RPMI7951 (cell line): ENCODE data around the gene METRN. TPM values are rescaled to one million over a fixed set of nuclear protein-coding genes. Genes with fewer than 3 reads are reported as not detected.

Source experiments
- DNase-seq: peaks from one replicate; pipeline ENCODE4 v3.0.0-alpha.2; 2012; ENCODE audit warnings: low read depth
- total RNA-seq: library from RNA; depleted of rRNA; stranded (reverse); fragments of >200 nt; shearing (Covaris generic); gene quantifications from 2 replicates; pipeline ENCODE4 v1.2.3, GENCODE V29; 2014; rRNA removed

METRN gene
- total RNA-seq, result 39.2 and 57.1 TPM in 2 replicates

DNA sequence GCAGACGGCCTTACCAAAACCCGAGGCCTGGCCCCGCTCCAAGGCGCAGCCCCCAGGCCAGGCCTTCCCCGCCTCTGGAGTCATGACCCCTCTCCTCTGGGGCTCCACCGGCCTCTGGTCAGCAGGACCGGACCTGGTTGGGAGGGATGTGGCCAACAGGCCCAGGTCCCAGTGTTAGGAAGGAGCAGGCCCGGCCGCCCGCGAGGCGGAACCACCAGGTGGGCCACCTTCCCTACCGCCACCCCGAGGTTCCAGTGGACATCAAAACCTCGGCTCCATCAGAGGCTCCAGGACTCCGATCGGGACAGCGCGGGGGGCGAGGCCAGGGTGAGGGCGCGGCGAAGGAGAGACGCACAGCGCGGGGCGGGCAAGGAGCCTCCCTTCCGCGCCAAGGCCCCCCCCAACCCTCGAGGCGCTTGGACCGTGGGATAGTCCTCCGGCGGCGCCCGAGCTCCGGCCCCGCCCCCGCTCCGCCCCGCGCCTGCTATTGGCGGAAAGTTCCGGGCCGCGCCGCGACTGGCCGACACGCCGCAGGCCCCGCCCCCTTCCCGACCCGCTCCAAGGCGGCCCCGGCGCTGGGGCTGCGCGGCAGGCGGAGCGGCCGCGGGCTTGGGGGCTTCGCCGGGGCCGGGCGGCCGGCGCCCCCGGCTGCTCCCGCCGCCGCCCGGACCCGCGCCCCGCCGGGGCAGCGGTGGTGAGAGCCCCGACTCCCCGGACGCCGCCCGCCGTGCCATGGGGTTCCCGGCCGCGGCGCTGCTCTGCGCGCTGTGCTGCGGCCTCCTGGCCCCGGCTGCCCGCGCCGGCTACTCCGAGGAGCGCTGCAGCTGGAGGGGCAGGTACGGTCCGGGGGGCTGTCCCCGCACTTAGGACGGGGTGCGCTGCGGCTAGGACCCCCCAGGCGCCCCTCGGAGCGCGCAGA is at the start of gene METRN:
METRN (plus strand) TSS at position 561 of the 919 bp plus-strand sequence; CDS start at position 733, 172 bp downstream.
- peak; percentile 80 for DNase-seq

DNA sequence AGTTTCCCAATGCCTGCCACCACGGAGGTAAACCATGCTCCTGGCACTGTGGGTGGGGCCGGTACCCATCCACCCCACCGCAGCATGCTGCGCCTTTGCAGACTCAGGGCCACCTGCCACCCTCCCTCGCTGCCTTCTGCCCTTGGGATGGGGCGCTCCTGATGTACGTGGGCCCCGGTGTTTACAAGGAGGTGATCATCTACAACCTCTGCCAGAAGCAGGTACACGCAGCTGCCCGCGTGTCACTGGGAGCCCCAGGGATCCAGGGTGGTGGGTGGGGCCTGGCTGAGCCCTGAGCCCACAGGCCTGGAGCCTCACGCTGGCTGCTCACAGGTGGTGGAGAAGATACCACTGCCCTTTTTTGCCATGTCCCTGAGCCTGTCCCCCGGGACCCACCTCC is 48.3 kb upstream of the METRN start:
- DNase-seq, result no peak

DNA sequence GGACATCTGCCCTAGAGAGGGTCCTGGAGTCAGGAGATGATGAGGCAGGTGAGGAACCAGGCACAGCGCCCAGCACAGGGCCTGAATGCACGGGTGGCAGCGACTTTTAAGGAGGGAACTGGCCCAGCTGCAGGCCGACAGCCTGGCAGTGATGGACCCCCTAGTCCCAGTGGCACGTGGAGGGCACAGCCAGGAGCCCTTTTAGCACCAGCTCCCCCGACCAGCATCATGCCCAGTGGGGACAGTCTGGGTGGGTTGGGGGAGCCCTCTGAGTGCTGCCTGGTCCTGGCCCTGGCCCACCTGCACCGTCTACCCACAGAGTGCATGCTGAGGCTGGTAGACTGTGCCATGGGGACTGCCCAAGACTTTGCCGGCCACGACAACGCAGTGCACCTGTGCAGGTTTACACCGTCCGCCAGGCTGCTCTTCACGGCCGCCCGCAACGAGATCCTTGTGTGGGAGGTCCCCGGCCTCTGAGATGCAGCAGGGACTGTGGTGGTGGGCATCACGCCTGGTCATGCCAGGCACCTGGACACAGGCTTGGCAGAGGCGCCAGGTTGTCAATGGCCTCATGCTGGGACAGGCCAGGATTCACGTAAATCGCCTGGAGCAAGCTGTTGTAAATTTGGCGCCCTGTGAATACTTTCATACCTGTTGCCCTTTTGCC is 47.7 kb upstream of the METRN start:
- DNase-seq, result no peak

DNA sequence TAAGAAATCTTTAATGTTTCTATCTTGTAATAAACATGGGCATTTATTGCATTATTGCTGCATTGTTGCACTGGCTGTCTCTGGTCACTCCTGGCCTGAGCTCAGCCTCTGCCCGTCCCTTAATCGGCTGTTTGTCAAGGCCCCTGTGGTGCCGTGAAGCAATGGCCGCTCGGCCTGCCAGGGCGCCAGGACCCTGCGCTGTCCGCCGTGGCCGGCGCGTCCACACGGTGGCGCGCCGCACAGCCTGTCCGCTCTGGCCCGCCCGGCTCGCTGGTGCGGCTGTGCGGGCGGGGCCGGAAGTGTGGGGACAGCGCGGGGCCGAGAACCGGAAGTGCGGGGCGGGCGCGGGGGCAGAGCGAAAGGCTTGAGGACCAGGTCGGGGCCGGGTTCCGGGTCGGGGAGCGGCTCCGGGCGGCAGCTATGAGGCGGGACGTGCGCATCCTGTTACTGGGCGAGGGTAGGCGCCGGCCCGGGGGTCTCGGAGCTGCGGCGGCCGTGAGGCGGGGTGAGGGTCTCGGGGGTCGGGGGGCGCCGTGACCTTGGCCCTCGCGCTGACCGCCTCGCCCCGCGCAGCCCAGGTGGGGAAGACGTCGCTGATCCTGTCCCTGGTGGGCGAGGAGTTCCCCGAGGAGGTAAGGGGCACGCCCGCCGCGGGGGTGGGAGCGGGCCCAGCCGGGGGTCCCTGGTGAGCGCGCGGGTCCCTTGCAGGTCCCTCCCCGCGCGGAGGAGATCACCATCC is 47.0 kb upstream of the METRN start, which contains the start of gene RHOT2:
RHOT2 (plus strand) TSS at position 353 of the 739 bp plus-strand sequence; CDS start at position 421, 68 bp downstream.
- DNase-seq, result peak; percentile 86

DNA sequence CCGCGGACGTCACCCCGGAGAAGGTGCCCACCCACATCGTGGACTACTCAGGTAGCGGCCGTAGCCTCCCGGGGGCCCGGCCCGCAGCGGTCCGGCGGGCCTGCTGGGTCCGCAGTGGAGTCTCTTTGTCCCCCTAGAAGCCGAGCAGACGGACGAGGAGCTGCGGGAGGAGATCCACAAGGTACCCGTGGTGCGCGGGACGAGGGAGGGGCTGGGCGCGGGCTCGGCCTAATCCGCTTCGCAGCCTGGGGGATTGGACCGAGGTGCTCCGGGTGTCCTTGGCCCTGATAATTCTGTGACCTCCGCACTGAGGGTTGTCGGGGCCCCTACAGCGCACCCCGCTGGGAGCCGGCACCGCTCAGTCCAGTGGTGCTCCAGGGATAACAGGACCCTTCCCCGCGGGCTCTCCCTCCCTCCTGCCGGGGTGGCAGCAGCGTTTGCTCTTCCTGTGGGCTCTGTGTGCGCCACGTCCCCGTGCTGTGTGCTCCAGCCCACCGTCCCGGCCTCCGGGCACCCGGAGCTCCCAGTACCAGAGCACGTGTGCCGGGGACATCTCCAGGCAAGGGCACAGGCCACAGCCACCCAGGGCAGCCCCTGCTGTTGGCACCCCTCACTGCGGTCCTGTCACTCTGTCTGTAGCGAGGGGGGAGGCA is 46.3 kb upstream of the METRN start:
- DNase-seq, result no peak

DNA sequence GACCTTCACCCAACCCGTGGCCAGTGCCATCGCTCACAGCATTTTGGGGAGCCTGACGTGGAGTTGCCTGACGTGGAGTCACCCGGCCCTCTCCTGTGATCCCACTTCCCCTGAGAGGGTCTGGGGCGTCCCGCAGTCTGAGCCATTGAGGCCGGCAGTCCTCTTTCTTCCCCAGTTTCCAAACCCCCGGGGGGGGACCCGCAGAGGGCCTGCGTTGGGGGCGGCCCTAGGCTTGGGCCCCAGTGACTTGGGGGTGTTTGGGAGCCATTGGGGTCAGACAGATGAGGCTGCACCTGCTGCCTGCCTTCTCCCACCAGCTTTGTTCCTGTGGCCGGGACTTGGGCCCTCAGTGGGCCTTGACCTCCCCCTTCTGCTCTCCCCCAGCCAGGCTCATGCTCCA is 45.3 kb upstream of the METRN start:
- DNase-seq, result no peak

DNA sequence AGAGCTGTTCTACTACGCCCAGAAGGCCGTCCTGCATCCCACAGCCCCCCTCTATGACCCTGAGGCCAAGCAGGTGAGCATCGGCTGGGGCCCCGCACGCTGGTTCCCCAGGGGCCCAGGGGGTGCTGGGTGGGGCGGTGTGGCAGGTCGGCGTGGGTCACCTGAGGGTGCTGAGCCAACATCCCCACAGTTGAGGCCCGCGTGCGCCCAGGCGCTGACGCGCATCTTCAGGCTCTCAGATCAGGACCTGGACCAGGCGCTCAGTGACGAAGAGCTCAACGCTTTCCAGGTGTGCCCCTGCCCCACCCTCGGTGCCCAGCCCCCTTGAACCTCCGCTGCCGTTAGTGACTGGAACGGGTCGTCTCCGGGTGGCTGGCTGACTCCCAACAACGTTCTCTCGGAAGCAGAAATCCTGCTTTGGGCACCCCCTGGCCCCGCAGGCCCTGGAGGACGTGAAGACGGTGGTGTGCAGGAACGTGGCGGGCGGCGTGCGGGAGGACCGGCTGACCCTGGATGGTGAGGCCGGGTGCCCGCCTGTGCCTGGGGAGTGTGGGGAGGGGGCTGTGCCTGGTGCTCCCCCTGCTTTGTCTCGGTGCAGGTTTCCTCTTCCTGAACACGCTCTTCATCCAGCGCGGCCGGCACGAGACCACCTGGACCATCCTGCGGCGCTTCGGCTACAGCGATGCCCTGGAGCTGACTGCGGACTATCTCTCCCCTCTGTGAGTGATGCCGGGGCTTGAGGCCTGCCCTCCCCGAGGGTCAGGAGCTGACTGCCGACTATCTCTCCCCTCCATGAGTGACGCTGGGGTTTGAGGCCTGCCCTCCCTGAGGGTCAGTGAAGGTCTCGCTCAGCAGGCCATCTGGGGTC is 44.2 kb upstream of the METRN start:
- DNase-seq, result no peak

DNA sequence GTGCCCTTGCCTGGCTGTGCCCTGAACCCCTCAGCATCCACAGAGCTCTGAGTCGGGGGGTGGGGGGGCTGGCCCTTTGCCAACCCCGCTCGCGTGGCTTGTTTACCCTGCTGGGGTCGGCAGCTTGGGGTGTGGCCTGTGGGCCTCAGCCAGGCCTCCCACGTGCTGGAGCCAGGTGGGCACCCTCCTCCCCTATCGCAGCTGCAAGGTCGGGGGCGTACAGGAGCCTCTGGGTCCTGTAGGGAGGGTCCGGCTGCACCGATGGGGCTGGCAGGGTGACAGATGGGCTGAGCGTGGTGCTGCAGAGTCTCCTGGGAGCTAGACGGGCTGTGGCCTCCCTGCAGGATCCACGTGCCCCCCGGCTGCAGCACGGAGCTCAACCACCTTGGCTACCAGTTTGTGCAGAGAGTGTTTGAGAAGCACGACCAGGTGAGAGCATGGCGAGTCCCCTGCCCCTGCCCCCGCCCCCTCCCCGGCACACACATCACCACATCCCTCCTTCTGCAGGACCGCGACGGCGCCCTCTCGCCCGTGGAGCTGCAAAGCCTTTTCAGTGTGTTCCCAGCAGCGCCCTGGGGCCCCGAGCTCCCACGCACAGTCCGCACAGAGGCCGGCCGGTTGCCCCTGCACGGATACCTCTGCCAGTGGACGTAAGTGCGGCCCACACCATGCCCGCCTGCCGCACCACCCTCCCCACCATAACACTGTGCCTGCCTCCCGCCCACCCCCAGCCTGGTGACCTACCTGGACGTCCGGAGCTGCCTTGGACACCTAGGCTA is 43.4 kb upstream of the METRN start:
- no peak for DNase-seq

DNA sequence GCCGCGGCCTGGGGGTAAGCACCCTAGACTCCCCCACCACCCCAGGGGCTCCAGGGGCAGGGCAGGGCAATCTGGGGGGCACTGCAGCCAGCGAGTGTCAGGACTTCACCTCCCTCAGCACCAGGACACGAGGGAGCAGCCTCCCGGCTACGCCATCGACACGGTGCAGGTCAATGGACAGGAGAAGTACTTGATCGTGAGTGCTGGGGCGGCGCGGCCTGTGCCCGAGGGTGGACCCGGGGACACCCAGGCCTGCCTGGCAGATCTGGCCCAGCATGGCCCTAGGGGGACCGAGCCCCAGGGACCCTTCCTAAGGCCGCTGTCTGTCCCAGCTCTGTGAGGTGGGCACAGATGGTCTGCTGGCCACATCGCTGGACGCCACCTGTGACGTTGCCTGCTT is 42.5 kb upstream of the METRN start:
- DNase-seq, result no peak

DNA sequence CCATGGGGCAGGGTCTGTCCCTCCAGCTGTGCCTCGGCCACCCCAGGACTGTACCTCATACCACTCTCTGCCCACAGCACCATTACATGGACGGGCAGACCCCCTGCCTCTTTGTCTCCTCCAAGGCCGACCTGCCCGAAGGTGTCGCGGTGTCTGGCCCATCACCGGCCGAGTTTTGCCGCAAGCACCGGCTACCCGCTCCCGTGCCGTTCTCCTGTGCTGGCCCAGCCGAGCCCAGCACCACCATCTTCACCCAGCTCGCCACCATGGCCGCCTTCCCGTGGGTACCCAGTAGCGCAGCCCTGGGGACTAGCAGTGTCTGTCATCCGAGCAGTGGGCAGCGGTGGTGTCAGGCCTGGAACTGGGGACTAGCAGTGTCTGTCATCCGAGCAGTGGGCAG is 42.1 kb upstream of the METRN start:
- DNase-seq, result no peak

DNA sequence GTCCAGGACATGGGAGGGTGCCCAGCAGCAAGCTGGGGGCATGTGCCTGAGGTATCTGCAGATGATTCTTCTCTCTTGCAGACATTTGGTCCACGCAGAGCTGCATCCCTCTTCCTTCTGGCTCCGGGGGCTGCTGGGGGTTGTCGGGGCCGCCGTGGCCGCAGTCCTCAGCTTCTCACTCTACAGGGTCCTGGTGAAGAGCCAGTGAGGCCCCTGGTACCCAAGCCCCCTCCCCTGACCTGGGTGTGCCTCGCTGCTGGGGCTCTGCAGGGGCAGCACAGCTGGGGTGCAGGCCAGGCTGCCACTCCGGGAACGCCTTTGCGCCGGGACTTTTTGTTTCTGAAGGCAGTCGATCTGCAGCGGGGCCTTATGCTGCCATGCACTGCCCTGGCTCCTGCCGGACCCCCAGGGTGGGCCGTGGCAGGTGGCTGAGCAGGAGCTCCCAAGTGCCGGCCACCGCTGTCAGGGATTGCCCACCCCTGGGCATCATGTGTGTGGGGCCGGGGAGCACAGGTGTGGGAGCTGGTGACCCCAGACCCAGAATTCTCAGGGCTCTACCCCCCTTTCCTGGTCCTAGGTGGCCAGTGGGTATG is 41.4 kb upstream of the METRN start:
- no peak for DNase-seq

DNA sequence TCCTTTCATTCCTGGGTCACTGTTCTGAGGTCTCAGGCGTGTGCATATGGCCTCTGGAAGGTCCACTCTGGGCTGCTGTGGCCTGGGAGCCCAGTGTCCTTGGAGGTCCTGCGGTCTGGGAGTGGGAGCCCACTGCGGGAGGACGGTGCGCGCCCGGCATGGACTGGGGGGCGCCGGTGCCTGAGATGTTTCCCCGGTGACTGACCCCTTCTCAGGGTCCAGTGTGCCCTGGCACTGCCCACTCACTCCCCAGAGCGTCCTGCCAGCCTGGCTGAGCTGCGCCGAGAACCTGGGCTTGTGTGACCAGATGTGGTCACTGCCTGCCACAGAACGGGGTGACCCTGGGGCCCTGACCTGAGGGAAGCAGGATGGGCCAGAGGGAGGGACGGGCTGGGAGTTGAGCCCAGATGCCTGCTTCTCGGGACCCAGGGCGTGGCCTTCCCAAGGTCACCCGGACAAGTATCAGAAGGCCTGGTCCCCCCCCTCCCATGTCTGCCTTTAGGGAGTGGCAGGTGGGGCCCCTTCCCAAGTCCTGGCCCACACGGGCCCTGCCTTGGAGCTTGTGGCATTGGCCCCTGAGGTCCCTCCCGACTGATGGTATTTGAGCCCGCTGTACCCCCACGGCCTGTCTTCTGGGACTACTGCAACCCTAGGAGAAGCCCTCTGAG is 40.6 kb upstream of the METRN start:
- DNase-seq, result no peak

DNA sequence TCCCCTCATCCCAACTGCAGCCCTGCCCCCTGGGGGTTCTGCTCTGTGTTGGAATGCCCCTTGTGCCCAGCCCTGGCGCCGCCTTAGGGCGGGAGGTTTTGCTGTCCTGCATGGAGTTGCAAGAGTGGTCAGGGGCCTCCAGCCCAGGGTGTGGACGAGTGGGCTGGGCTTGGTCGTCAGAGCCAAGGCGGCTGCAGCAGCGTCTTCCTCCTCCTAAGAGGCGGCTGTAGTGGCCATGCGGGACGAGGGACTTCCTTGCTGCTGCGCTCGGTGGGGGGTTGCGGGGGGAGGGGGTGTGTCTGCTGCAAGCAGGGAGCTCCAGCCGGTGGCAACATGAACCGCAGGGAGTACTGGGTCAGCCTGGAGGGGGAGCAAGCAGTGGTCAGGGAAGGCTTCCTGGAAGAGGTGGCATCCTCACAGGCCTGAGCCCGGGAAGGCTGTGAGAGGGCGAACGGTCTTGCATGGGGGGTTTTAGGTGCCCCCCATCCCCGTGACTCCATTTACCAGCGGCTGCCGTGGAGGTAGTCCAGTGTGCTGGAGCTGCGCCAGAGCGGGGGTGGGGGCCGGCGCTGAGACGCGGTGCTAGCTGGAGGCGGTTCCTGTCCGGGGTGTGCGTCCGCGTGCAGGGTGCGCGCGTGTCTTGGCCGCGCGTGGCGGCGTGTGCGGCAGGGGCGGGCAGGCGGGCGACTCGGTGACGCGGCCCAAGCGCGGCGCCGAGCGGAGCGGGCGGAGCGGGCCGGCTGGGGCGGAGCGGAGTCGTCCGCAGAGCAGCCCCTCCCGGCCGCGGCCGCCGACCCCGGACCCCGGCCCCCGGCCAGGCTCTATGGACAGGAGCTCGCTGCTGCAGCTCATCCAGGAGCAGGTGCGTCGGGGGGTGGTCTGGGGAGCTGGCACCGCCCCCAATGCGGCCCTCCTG is 39.7 kb upstream of the METRN start, which contains the start of gene RHBDL1:
RHBDL1 (plus strand) TSS at position 704 of the 916 bp plus-strand sequence; CDS start at position 824, 120 bp downstream.
- DNase-seq, result peak; percentile 16

DNA sequence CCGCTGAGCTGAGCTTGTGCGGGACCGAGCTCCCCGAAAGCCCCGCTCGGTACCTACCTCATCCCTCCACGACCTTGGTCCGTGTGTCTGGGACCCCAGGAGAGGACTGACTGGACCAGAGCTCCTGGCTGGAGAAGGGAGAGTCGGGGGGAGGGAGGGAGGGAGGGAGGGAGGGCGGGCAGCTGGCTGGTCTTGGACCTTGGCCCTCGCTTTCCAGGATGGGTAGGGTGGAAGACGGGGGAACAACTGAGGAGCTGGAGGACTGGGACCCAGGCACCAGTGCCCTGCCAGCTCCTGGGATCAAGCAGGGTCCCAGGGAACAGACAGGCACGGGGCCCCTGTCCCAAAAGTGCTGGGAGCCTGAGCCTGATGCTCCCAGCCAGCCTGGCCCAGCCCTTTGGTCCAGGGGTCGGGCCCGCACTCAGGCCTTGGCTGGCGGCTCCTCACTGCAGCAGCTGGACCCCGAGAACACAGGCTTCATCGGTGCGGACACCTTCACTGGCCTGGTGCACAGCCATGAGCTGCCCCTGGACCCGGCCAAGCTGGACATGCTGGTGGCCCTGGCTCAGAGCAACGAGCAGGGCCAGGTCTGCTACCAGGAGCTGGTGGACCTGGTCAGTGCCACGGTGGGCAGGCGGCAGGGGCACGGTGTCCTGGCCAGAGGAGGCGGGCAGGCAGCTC is 38.9 kb upstream of the METRN start:
- no peak for DNase-seq

DNA sequence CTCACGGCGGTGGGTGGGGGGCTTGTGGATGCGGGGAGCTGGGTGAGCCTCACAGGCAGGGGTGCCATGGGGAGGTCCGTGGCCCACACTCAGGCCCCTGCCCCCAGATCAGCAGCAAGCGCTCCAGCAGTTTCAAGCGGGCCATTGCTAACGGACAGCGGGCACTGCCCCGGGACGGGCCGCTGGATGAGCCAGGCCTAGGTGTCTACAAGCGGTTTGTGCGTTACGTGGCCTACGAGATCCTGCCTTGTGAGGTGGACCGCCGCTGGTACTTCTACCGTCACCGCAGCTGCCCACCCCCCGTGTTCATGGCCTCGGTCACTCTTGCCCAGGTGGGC is 38.4 kb upstream of the METRN start:
- DNase-seq, result no peak

DNA sequence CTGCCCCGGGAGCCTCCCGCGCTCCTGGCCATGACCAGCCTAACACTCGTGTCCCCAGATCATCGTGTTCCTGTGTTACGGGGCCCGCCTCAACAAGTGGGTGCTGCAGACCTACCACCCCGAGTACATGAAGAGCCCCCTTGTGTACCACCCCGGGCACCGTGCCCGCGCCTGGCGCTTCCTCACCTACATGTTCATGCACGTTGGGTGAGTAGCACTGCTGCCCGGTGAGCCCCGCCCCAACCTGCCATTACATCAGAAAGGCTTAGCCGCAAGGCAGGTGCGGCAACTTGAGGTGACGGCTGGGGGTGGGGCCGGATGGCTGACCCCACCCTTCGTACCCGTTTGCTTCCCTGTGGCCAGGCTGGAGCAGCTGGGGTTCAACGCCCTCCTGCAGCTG is 38.0 kb upstream of the METRN start:
- no peak for DNase-seq
